Right lung (tissue), 5 donors: ENCODE results near the gene PXMP4. TPM values are rescaled to one million over a fixed set of nuclear protein-coding genes. Genes with fewer than 3 reads are reported as not detected.

ENCODE experiments used
- DNase-seq, 2 donors: peaks; one replicate each; pipeline ENCODE4 v3.0.0-alpha.2; 2013
- polyA plus RNA-seq, 5 donors: library from polyadenylated mRNA; unstranded; fragments of 120-200 nt; gene quantifications; one replicate each; pipeline versions ENCODE4 v1.2.1 to v1.2.3, GENCODE V29; 2013; ENCODE audit warnings: inconsistent platforms in 1 of 5, low replicate concordance in 1 of 5; ENCODE audit not compliant: insufficient read length in 5 of 5, insufficient read depth in 1 of 5

Gene PXMP4
- polyA plus RNA-seq, 5 donors = 14.2 to 16.6 (median 14.6) TPM

GRCh38 chr20:33686100-33686983 lies 33.8 kb downstream of the PXMP4 start, which contains the start of gene E2F1:
TSS of gene E2F1 (minus strand) at chr20:33686385. CDS start at chr20:33686264, 121 bp downstream.
- DNase-seq = peak; percentile 91 to 92

GRCh38 chr20:33685328-33686099 lies 34.6 kb downstream of the PXMP4 start:
- DNase-seq = no peak

- DNase-seq = no peak
Measured at GRCh38 chr20:33684533-33685327, 35.4 kb downstream of the PXMP4 start.

GRCh38 chr20:33681728-33682353 lies 38.3 kb downstream of the PXMP4 start:
- DNase-seq = no peak

GRCh38 chr20:33681288-33681687 lies 38.8 kb downstream of the PXMP4 start:
- DNase-seq = no peak

- DNase-seq = no peak
Measured at GRCh38 chr20:33680686-33681085, 39.4 kb downstream of the PXMP4 start.

GRCh38 chr20:33679758-33680485 lies 40.2 kb downstream of the PXMP4 start:
- no peak for DNase-seq

GRCh38 chr20:33677991-33678702 lies 42.0 kb downstream of the PXMP4 start:
- DNase-seq = no peak

- no peak for DNase-seq
Measured at GRCh38 chr20:33676652-33677645, 43.2 kb downstream of the PXMP4 start.

- DNase-seq = no peak
Measured at GRCh38 chr20:33676121-33676520, 44.0 kb downstream of the PXMP4 start.

- no peak for DNase-seq
Measured at GRCh38 chr20:33675136-33675959, 44.8 kb downstream of the PXMP4 start.

GRCh38 chr20:33674294-33675135 lies 45.6 kb downstream of the PXMP4 start, which contains the start of gene NECAB3:
TSS of gene NECAB3 (minus strand) at chr20:33674428. CDS start at chr20:33674352, 76 bp downstream.
- peak; percentile 75 to 78 for DNase-seq

- DNase-seq = no peak
Measured at GRCh38 chr20:33673410-33674293, 46.5 kb downstream of the PXMP4 start.

GRCh38 chr20:33673114-33673409 lies 47.0 kb downstream of the PXMP4 start:
- no peak for DNase-seq

- DNase-seq = no peak
Measured at GRCh38 chr20:33672426-33673113, 47.5 kb downstream of the PXMP4 start.
